Testis (tissue), 3 donors: ENCODE measurements around the gene CDH23. TPM values are rescaled to one million over a fixed set of nuclear protein-coding genes. Genes with fewer than 3 reads are reported as not detected.

Experiments used
- DNase-seq: peaks from one replicate; pipeline ENCODE4 v3.0.0-alpha.2; 2019
- H3K27ac ChIP-seq, 2 donors: fragments of 200-600 bp; sonication (generic); one replicate each; pipeline ENCODE4 v1.5.1; 2019
- H3K27me3 ChIP-seq: fragments of 200-600 bp; sonication (generic); one replicate; pipeline ENCODE4 v1.5.1; 2019
- H3K36me3 ChIP-seq: fragments of 200-600 bp; sonication (generic); one replicate; pipeline ENCODE4 v1.5.1; 2017; ENCODE audit warnings: low read depth; ENCODE audit errors: missing control alignments
- H3K4me1 ChIP-seq: fragments of 200-600 bp; sonication (generic); one replicate; pipeline ENCODE4 v1.5.1; 2019
- H3K4me3 ChIP-seq, 2 donors: fragments of 200-600 bp; sonication (generic); one replicate each; pipeline ENCODE4 v1.5.1; 2017 to 2019
- H3K9me3 ChIP-seq: fragments of 200-600 bp; sonication (generic); one replicate; pipeline ENCODE4 v1.5.1; 2017
- CTCF ChIP-seq, 3 experiments: fragments of 450-650 bp in 2 of 3; fragments of 200-600 bp in 1 of 3; sonication (generic) in 1 of 3; IDR thresholded peaks; one replicate each; pipeline ENCODE4 v1.5.1; 2016 to 2019; ENCODE audit warnings: antibody characterized with exemption in 3 of 3, mild to moderate bottlenecking in 2 of 3, moderate library complexity in 1 of 3
- POLR2A ChIP-seq: fragments of 450-650 bp; IDR thresholded peaks from one replicate; pipeline ENCODE4 v1.6.1; 2017; ENCODE audit warnings: antibody characterized with exemption, mild to moderate bottlenecking, moderate library complexity
- WGBS, 2 donors: methylation state at CpG; one replicate each; pipeline ENCODE4 v1.1.5; 2018; 5-methylcytosine and 5-hydroxymethylcytosine counted together
- intact Hi-C: fragments of 100-400 bp; cut with DNase I; formaldehyde crosslinking; loops from one replicate; pipeline ENCODE4 v1.15.1; 2023; ENCODE audit warnings: low total_unique reads
- polyA plus RNA-seq: library from polyadenylated mRNA; stranded (reverse); fragments of 350-450 nt; fragmentation: Illumina TruSeq; extraction: RNeasy Lipid Tissue Mini Kit (QIAGEN cat#74804); gene quantifications from one replicate; pipeline ENCODE4 v1.2.3, GENCODE V29; 2014; ENCODE audit warnings: low read depth, low replicate concordance; ENCODE audit not compliant: insufficient read depth
- total RNA-seq, 2 donors: library from RNA; depleted of rRNA; stranded (reverse); fragments of >200 nt; gene quantifications; one replicate each; pipeline ENCODE4 v1.2.3, GENCODE V29; 2016

CDH23 gene
- total and polyA plus RNA-seq, 3 donors from 2014 or later = 29.8 to 125 (median 81.7) TPM

- 85 to 92% methylated on average over 11 of the region's 11 CpGs for WGBS, 2 donors
- Histone ChIP-seq H3K4me1 (peaks cover 7% of the 10 kb centered on the region), H3K9me3 (no peaks in the 10 kb centered on the region), H3K27me3 (no peaks in the 10 kb centered on the region), H3K27ac (no peak overlapping the region), H3K4me3 (no peak overlapping the region), H3K36me3 (no peaks in the 10 kb centered on the region)
- DNase-seq = no peak
- intact Hi-C loops = no loop called here
- TF ChIP-seq POLR2A = no peak
- no peak for TF ChIP-seq CTCF (IDR thresholded peaks at IDR 0.05)
These were observed 132.6 kb downstream of the CDH23 start for GRCh38 chr10:71529207-71529827.

GRCh38 chr10:71530781-71531180, 134.1 kb downstream of the CDH23 start:
- intact Hi-C loops = no loop called here
- no peak for DNase-seq
- Histone ChIP-seq H3K27ac (no peak overlapping the region), H3K4me3 (no peak overlapping the region), H3K36me3 (no peaks in the 10 kb centered on the region), H3K9me3 (no peaks in the 10 kb centered on the region), H3K4me1 (peaks cover 7% of the 10 kb centered on the region), H3K27me3 (no peaks in the 10 kb centered on the region)
- TF ChIP-seq CTCF (IDR thresholded peaks at IDR 0.05) (no peak), POLR2A (no peak)
- WGBS, 2 donors = 84 to 96% methylated on average over 4 of the region's 4 CpGs

- WGBS, 2 donors = 84 to 86% methylated on average over 9 to 10 of the region's 10 CpGs
- H3K9me3 ChIP-seq = no peaks in the 10 kb centered on the region
- no peak overlapping the region for H3K27ac ChIP-seq
- H3K4me1 ChIP-seq = peaks cover 7% of the 10 kb centered on the region
- no peaks in the 10 kb centered on the region for H3K27me3 ChIP-seq
- DNase-seq = no peak
- H3K36me3 ChIP-seq = no peaks in the 10 kb centered on the region
- intact Hi-C loops = no loop called here
- TF ChIP-seq CTCF (IDR thresholded peaks at IDR 0.05) (no peak), POLR2A (no peak)
- H3K4me3 ChIP-seq = no peak overlapping the region
These were observed 135.0 kb downstream of the CDH23 start for GRCh38 chr10:71531485-71532446.

GRCh38 chr10:71532878-71533277, 136.2 kb downstream of the CDH23 start:
- intact Hi-C loops = no loop called here
- H3K27me3 ChIP-seq = no peaks in the 10 kb centered on the region
- H3K9me3 ChIP-seq = no peaks in the 10 kb centered on the region
- H3K4me1 ChIP-seq = no peaks in the 10 kb centered on the region
- H3K36me3 ChIP-seq = no peaks in the 10 kb centered on the region
- no peak overlapping the region for H3K4me3 ChIP-seq
- H3K27ac ChIP-seq = no peak overlapping the region
- TF ChIP-seq CTCF (IDR thresholded peaks at IDR 0.05) (no peak), POLR2A (no peak)
- no peak for DNase-seq
- 88 to 94% methylated on average over 11 of the region's 11 CpGs for WGBS, 2 donors
